ENCODE measurements around the gene PPFIA4. TPM values are rescaled to one million over a fixed set of nuclear protein-coding genes. Genes with fewer than 3 reads are reported as not detected.

PPFIA4 gene
- total and polyA plus RNA-seq, 2 donors (not counting 3 experiments of a cell fraction or from before 2014, with no cell fraction given), result 0.17 to 0.22 TPM

DNA sequence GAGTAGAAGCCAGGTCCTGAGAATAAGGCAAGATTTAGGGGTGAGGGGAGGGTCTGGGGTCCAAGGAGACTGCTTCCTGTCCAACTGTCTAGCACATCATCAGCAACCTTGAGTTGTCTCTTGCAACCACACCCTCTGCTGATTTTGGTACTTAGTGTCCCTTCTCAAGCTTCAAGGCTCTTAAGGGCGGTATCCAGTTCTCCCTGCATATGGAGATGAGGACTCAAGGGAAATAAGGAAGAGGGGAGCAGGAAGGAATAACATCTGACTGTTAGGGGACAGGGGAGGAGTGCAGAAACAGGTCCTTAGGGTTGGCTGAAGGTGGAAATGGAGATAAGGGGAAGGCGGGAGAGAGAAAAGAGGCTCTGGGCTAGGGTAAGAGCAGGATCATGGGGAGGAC is 47.2 kb downstream of the PPFIA4 start:
- no peaks in the 10 kb centered on the region for H3K79me2 ChIP-seq (ENCODE audit: control insufficient read depth, insufficient read depth, low read length)
- H3K4me3 ChIP-seq (replicated peaks in 1 of 3; ENCODE audit: insufficient read depth in 1 of 3, low read depth in 1 of 3, low read length in 3 of 3), result no peak overlapping the region
- H3K4me2 ChIP-seq (ENCODE audit: insufficient read depth, low read length), result no peak overlapping the region
- TF ChIP-seq FOS (IDR thresholded peaks at IDR 0.05; ENCODE audit: borderline replicate concordance, insufficient read depth, low read length), result no peak
- TF ChIP-seq POLR2AphosphoS5 (IDR thresholded peaks at IDR 0.05; ENCODE audit: insufficient read depth, low read depth, low read length), result no peak
- TF ChIP-seq POLR2A (IDR thresholded peaks at IDR 0.05; ENCODE audit: low read depth, low read length), result no peak
- TF ChIP-seq GATA2 (IDR thresholded peaks at IDR 0.05; ENCODE audit: insufficient read depth, insufficient read length, low read depth, low read length), result no peak
- no peak for TF ChIP-seq MYC (IDR thresholded peaks at IDR 0.05; ENCODE audit: low read depth, low read length)
- TF ChIP-seq MAX (IDR thresholded peaks at IDR 0.05; ENCODE audit: insufficient read depth, insufficient read length), result no peak
- POLR2A ChIA-PET, result no interaction called here
- no peaks in the 10 kb centered on the region for H3K9me3 ChIP-seq (replicated peaks; ENCODE audit: control insufficient read depth, insufficient read depth, low read length)
- H3K9ac ChIP-seq (replicated peaks; ENCODE audit: extremely low read depth, insufficient read depth, low read length), result no peak overlapping the region
- H4K20me1 ChIP-seq (replicated peaks; ENCODE audit: control insufficient read depth, extremely low read depth, insufficient read depth, low read length), result no peaks in the 10 kb centered on the region
- no peaks in the 10 kb centered on the region for H3K36me3 ChIP-seq (ENCODE audit: control insufficient read depth in 2 of 2, extremely low read depth in 1 of 2, insufficient read depth in 2 of 2, low read length in 2 of 2)
- peaks cover 46 to 51% of the 10 kb centered on the region in 2 experiments for H3K27me3 ChIP-seq (ENCODE audit: control insufficient read depth in 2 of 2, insufficient read depth in 2 of 2, low read length in 2 of 2)
- no peak overlapping the region for H2AFZ ChIP-seq (ENCODE audit: low read depth, low read length)
- no peaks in the 10 kb centered on the region for H3K4me1 ChIP-seq (ENCODE audit: control insufficient read depth, extremely low read depth, insufficient read depth, low read length)
- dilution Hi-C loops (cut with MboI; ENCODE audit: extremely low pct_ligation_motif_present, low sequenced_read_pairs) (no loop called here), intact Hi-C loops (cut with micrococcal nuclease) (no loop called here)
- DNase-seq (ENCODE audit: low read depth, low spot score), result no peak
- no peaks in the 10 kb centered on the region for H3K9me1 ChIP-seq (replicated peaks; ENCODE audit: control insufficient read depth, extremely low read depth, insufficient read depth, low read length)
- no peak overlapping the region for H3K27ac ChIP-seq (ENCODE audit: insufficient read depth, low read depth, low read length)
- CTCF ChIA-PET, result interaction anchor here (0.9 to 1.6 kb wide), 5 partner anchors 11 to 194 kb away, joined by 3 to 4 read pairs (median 4); no protein-coding TSS in a partner anchor
- FAIRE-seq, result no peak
- BruUV-seq (replicated peaks), result no TSS peak

DNA sequence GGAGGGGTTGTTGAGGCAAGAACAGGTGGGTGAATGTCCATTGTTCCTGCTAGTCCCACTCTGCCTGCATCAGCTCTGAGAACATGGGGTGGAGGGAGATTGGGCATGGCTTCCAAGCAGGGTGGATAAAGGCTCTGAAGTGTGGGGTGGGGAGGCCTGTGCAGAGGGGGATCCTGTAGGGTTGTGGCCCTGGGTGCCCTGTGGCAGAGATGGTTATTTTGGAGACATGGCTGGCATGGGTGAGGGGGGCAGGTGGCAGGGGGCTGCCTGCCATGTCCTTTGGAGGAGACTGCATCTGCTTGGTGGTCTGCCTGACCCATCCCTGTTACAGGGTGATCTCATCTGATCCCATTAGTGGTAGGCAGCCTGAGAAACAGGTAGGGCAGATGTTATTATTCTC is 48.3 kb downstream of the PPFIA4 start:
- Histone ChIP-seq H3K27me3 (ENCODE audit: control insufficient read depth in 2 of 2, insufficient read depth in 2 of 2, low read length in 2 of 2) (peaks cover 48 to 51% of the 10 kb centered on the region in 2 experiments), H2AFZ (ENCODE audit: low read depth, low read length) (no peak overlapping the region), H4K20me1 (replicated peaks; ENCODE audit: control insufficient read depth, extremely low read depth, insufficient read depth, low read length) (no peaks in the 10 kb centered on the region), H3K4me3 (replicated peaks in 1 of 3; ENCODE audit: insufficient read depth in 1 of 3, low read depth in 1 of 3, low read length in 3 of 3) (no peak overlapping the region), H3K79me2 (ENCODE audit: control insufficient read depth, insufficient read depth, low read length) (no peaks in the 10 kb centered on the region), H3K9me3 (replicated peaks; ENCODE audit: control insufficient read depth, insufficient read depth, low read length) (no peaks in the 10 kb centered on the region), H3K4me1 (ENCODE audit: control insufficient read depth, extremely low read depth, insufficient read depth, low read length) (no peaks in the 10 kb centered on the region), H3K9ac (replicated peaks; ENCODE audit: extremely low read depth, insufficient read depth, low read length) (no peak overlapping the region), H3K36me3 (ENCODE audit: control insufficient read depth in 2 of 2, extremely low read depth in 1 of 2, insufficient read depth in 2 of 2, low read length in 2 of 2) (no peaks in the 10 kb centered on the region), H3K9me1 (replicated peaks; ENCODE audit: control insufficient read depth, extremely low read depth, insufficient read depth, low read length) (no peaks in the 10 kb centered on the region), H3K4me2 (ENCODE audit: insufficient read depth, low read length) (no peak overlapping the region), H3K27ac (ENCODE audit: insufficient read depth, low read depth, low read length) (no peak overlapping the region)
- FAIRE-seq (no peak), DNase-seq (ENCODE audit: low read depth, low spot score) (no peak)
- intact Hi-C loops (cut with micrococcal nuclease) (no loop called here), dilution Hi-C loops (cut with MboI; ENCODE audit: extremely low pct_ligation_motif_present, low sequenced_read_pairs) (no loop called here)
- CTCF ChIA-PET, result no interaction called here
- POLR2A ChIA-PET, result no interaction called here
- BruUV-seq (replicated peaks), result no TSS peak
- TF ChIP-seq MAX (IDR thresholded peaks at IDR 0.05; ENCODE audit: insufficient read depth, insufficient read length) (no peak), MYC (IDR thresholded peaks at IDR 0.05; ENCODE audit: low read depth, low read length) (no peak), CTCF (IDR thresholded peaks at IDR 0.05; ENCODE audit: extremely low read depth in 1 of 2, insufficient read depth in 1 of 2, low read depth in 1 of 2, low read length in 2 of 2) (no peak), POLR2AphosphoS5 (IDR thresholded peaks at IDR 0.05; ENCODE audit: insufficient read depth, low read depth, low read length) (no peak), EZH2 (IDR thresholded peaks at IDR 0.05; ENCODE audit: borderline replicate concordance, low read depth, low read length, severe bottlenecking) (no peak), JUN (IDR thresholded peaks at IDR 0.05; ENCODE audit: borderline replicate concordance, insufficient read depth, insufficient read length, low read depth) (no peak), GATA2 (IDR thresholded peaks at IDR 0.05; ENCODE audit: insufficient read depth, insufficient read length, low read depth, low read length) (no peak), FOS (IDR thresholded peaks at IDR 0.05; ENCODE audit: borderline replicate concordance, insufficient read depth, low read length) (no peak), POLR2A (IDR thresholded peaks at IDR 0.05; ENCODE audit: low read depth, low read length) (no peak)

Measured in endothelial cell of umbilical vein (primary cell).